Activated gamma-delta T cell treated with anti-CD3 and anti-CD28 coated beads, Interleukin-2, amount 50 U/mL, for 16 hours (primary cell): ENCODE measurements around the gene RYR1.
"Not testable (repeated sequence)": the region's sequence is repeated elsewhere in the genome, so short reads cannot be mapped to it uniquely, and the experiment has no call there.

Experiments
- DNase-seq: peaks from one replicate; pipeline ENCODE4 v3.0.0-alpha.2; 2020; ENCODE audit warnings: low read depth

Gene RYR1

GRCh38 chr19:38457690-38458405, 24.4 kb downstream of the RYR1 start:
- DNase-seq = no peak

- DNase-seq = no peak
Observed at GRCh38 chr19:38458991-38459390, 25.5 kb downstream of the RYR1 start.

GRCh38 chr19:38463365-38463764, 29.9 kb downstream of the RYR1 start:
- no peak for DNase-seq

- DNase-seq = no peak
Observed at GRCh38 chr19:38464421-38465082, 31.1 kb downstream of the RYR1 start.

GRCh38 chr19:38466050-38466449, 32.6 kb downstream of the RYR1 start:
- DNase-seq = no peak

GRCh38 chr19:38467541-38468525, 34.3 kb downstream of the RYR1 start:
- no peak for DNase-seq

- no peak for DNase-seq
Observed at GRCh38 chr19:38469151-38469550, 35.7 kb downstream of the RYR1 start.

GRCh38 chr19:38470788-38471480, 37.4 kb downstream of the RYR1 start:
- DNase-seq = no peak

GRCh38 chr19:38472725-38473124, 39.2 kb downstream of the RYR1 start:
- not testable (repeated sequence) for DNase-seq

- DNase-seq = no peak
Observed at GRCh38 chr19:38473201-38473600, 39.7 kb downstream of the RYR1 start.

GRCh38 chr19:38475176-38475575, 41.7 kb downstream of the RYR1 start:
- DNase-seq = no peak

- DNase-seq = no peak
Observed at GRCh38 chr19:38478273-38478971, 44.9 kb downstream of the RYR1 start.

- DNase-seq = no peak
Observed at GRCh38 chr19:38482496-38482895, 49.0 kb downstream of the RYR1 start.

GRCh38 chr19:38483016-38483630, 49.6 kb downstream of the RYR1 start:
- DNase-seq = no peak

GRCh38 chr19:38484747-38485146, 51.3 kb downstream of the RYR1 start:
- no peak for DNase-seq

GRCh38 chr19:38485541-38486285, 52.2 kb downstream of the RYR1 start:
- no peak for DNase-seq

- DNase-seq = no peak
Observed at GRCh38 chr19:38486731-38487336, 53.3 kb downstream of the RYR1 start.

- DNase-seq = no peak
Observed at GRCh38 chr19:38488096-38488495, 54.6 kb downstream of the RYR1 start.

- DNase-seq = no peak
Observed at GRCh38 chr19:38488776-38489481, 55.4 kb downstream of the RYR1 start.
